RWPE2 (cell line): ENCODE measurements around the gene ESYT3.
"Not testable (repeated sequence)": the region's sequence is repeated elsewhere in the genome, so short reads cannot be mapped to it uniquely, and the experiment has no call there.

Source experiments
- ATAC-seq: fragments of 200-7000 bp; cut with Tn5 transposase; 3 replicates; pipeline ENCODE4 v1.9.1; 2021; ENCODE audit warnings: low read depth
- DNase-seq: peaks from one replicate; pipeline ENCODE4 v3.0.0-alpha.2; 2020; ENCODE audit warnings: low spot score
- H3K27ac ChIP-seq: fragments of 450-650 bp; 2 replicates; pipeline ENCODE4 v1.5.1; 2017; ENCODE audit warnings: mild to moderate bottlenecking; ENCODE audit not compliant: poor library complexity, severe bottlenecking
- H3K27me3 ChIP-seq: fragments of 250-450 bp; sonication (Bioruptor Pico); 2 replicates; pipeline ENCODE4 v1.5.1; 2021; ENCODE audit warnings: mild to moderate bottlenecking, moderate library complexity; ENCODE audit not compliant: insufficient read depth, poor library complexity, severe bottlenecking
- H3K36me3 ChIP-seq: fragments of 250-450 bp; sonication (Bioruptor Pico); 2 replicates; pipeline ENCODE4 v1.5.1; 2020; ENCODE audit warnings: low read depth, mild to moderate bottlenecking, moderate library complexity
- H3K4me1 ChIP-seq: fragments of 250-450 bp; sonication (Bioruptor Pico); 2 replicates; pipeline ENCODE4 v1.5.1; 2021; ENCODE audit warnings: mild to moderate bottlenecking, moderate library complexity; ENCODE audit not compliant: insufficient read depth, poor library complexity, severe bottlenecking
- H3K4me3 ChIP-seq: fragments of 250-450 bp; sonication (Bioruptor Pico); 2 replicates; pipeline ENCODE4 v1.5.1; 2021; ENCODE audit warnings: mild to moderate bottlenecking, moderate library complexity; ENCODE audit not compliant: severe bottlenecking
- H3K9me3 ChIP-seq: fragments of 250-450 bp; sonication (Bioruptor Pico); 2 replicates; pipeline ENCODE4 v1.5.1; 2021; ENCODE audit warnings: mild to moderate bottlenecking, moderate library complexity; ENCODE audit not compliant: severe bottlenecking
- CTCF ChIP-seq: fragments of 450-650 bp; IDR thresholded peaks from one replicate; pipeline ENCODE4 v1.5.1; 2017; ENCODE audit warnings: mild to moderate bottlenecking, moderate library complexity; ENCODE audit not compliant: poor library complexity, severe bottlenecking

The ESYT3 gene

GRCh38 chr3:138509586-138509985 is 75.2 kb downstream of the ESYT3 start:
- no peaks in the 10 kb centered on the region for H3K9me3 ChIP-seq
- no peak for TF ChIP-seq CTCF
- DNase-seq (no peak), ATAC-seq (peak; percentile 74; the same call in 2 of the 3 replicates)
- no peaks in the 10 kb centered on the region for H3K27me3 ChIP-seq
- no peak overlapping the region for H3K27ac ChIP-seq
- no peaks in the 10 kb centered on the region for H3K4me1 ChIP-seq
- no peak overlapping the region for H3K4me3 ChIP-seq
- H3K36me3 ChIP-seq: no peaks in the 10 kb centered on the region; the same call in 1 of the 2 replicates

GRCh38 chr3:138511945-138512344 is 77.5 kb downstream of the ESYT3 start:
- ATAC-seq: no peak
- no peaks in the 10 kb centered on the region for H3K36me3 ChIP-seq
- no peak for DNase-seq
- TF ChIP-seq CTCF: no peak
- no peak overlapping the region for H3K27ac ChIP-seq
- H3K27me3 ChIP-seq: no peaks in the 10 kb centered on the region
- no peaks in the 10 kb centered on the region for H3K4me1 ChIP-seq
- H3K9me3 ChIP-seq: no peaks in the 10 kb centered on the region
- H3K4me3 ChIP-seq: no peak overlapping the region

GRCh38 chr3:138513090-138513843 is 78.9 kb downstream of the ESYT3 start:
- DNase-seq: no peak
- no peaks in the 10 kb centered on the region for H3K27me3 ChIP-seq
- no peaks in the 10 kb centered on the region for H3K9me3 ChIP-seq
- H3K27ac ChIP-seq: no peak overlapping the region
- H3K4me1 ChIP-seq: no peaks in the 10 kb centered on the region
- H3K4me3 ChIP-seq: no peak overlapping the region
- no peaks in the 10 kb centered on the region for H3K36me3 ChIP-seq
- no peak for ATAC-seq
- no peak for TF ChIP-seq CTCF

- not testable (repeated sequence) for H3K27ac ChIP-seq, DNase-seq, H3K27me3 ChIP-seq, H3K4me1 ChIP-seq, ATAC-seq, H3K9me3 ChIP-seq, H3K36me3 ChIP-seq, H3K4me3 ChIP-seq
These were observed 87.0 kb downstream of the ESYT3 start for GRCh38 chr3:138521445-138521844.
